ENCODE measurements around the gene ATOX1. TPM values are rescaled to one million over a fixed set of nuclear protein-coding genes. Genes with fewer than 3 reads are reported as not detected.

Gene ATOX1
- total and polyA plus RNA-seq, 9 of the 15 experiments (the other 6 are each of a cell fraction or from before 2014, with no cell fraction given), result 59.2 to 318 (median 86.2) TPM

- no peak for TF ChIP-seq ZNF407 (IDR thresholded peaks at IDR 0.05; ENCODE audit: low read depth)
- TF ChIP-seq TBP (optimal IDR thresholded peaks at IDR 0.05; ENCODE audit: low read depth, low read length), result peak; percentile 87
- peak; percentile 91 for TF ChIP-seq KDM5B (IDR thresholded peaks at IDR 0.05; ENCODE audit: insufficient replicate concordance, low read depth, low read length)
- 0 out of 2 replicates have a peak, but pooled peaks have one; percentile 17 for TF ChIP-seq TAF7 (tag; IDR thresholded peaks at IDR 0.05)
- peak; percentile 99 for TF ChIP-seq RBFOX2 (IDR thresholded peaks at IDR 0.05; ENCODE audit: low read depth, low read length)
- TF ChIP-seq ZBTB9 (CRISPR knock-in tag; IDR thresholded peaks at IDR 0.05), result peak; percentile 44; the same call in 1 of the 2 replicates
- peak; percentile 12; the same call in 1 of the 2 replicates for TF ChIP-seq THAP12 (CRISPR knock-in tag; IDR thresholded peaks at IDR 0.05)
- TF ChIP-seq CBFA2T2 (conservative IDR thresholded peaks at IDR 0.05), result peak; percentile 54
- TF ChIP-seq ATF1 (CRISPR knock-in tag; IDR thresholded peaks at IDR 0.05), result no peak
- TF ChIP-seq ATF1 (tag; IDR thresholded peaks at IDR 0.05), result peak; percentile 51
- 0 out of 2 replicates have a peak, but pooled peaks have one; percentile 2 for TF ChIP-seq EGR1 (conservative IDR thresholded peaks at IDR 0.05)
- peak; percentile 44 for TF ChIP-seq HNRNPLL (IDR thresholded peaks at IDR 0.05; ENCODE audit: low read depth, low read length, poor library complexity, severe bottlenecking)
- 0 out of 2 replicates have a peak, but pooled peaks have one; percentile 30 for TF ChIP-seq DMBX1 (CRISPR knock-in tag; IDR thresholded peaks at IDR 0.05; ENCODE audit: borderline replicate concordance)
- no peak for TF ChIP-seq ZNF511 (CRISPR knock-in tag; IDR thresholded peaks at IDR 0.05)
- TF ChIP-seq CBX1 (IDR thresholded peaks at IDR 0.05; ENCODE audit: low read depth), result peak; percentile 86
Observed at GRCh38 chr5:151758430-151759241, at the start of gene ATOX1 (continued).
